Cortex of kidney (tissue), 1 donor: Measurements from ENCODE around the gene NPR1.

ENCODE experiments used
- DNase-seq: peaks from one replicate; lab custom pipeline; 2025; lab: John Stamatoyannopoulos, UW

NPR1 gene

GRCh38 chr1:153727463-153728304 lies 49.2 kb downstream of the NPR1 start, which contains the start of gene INTS3:
INTS3 (plus strand) TSS chr1:153728050; CDS start chr1:153728635, 585 bp downstream.
- DNase-seq: peak; percentile 95

DNA sequence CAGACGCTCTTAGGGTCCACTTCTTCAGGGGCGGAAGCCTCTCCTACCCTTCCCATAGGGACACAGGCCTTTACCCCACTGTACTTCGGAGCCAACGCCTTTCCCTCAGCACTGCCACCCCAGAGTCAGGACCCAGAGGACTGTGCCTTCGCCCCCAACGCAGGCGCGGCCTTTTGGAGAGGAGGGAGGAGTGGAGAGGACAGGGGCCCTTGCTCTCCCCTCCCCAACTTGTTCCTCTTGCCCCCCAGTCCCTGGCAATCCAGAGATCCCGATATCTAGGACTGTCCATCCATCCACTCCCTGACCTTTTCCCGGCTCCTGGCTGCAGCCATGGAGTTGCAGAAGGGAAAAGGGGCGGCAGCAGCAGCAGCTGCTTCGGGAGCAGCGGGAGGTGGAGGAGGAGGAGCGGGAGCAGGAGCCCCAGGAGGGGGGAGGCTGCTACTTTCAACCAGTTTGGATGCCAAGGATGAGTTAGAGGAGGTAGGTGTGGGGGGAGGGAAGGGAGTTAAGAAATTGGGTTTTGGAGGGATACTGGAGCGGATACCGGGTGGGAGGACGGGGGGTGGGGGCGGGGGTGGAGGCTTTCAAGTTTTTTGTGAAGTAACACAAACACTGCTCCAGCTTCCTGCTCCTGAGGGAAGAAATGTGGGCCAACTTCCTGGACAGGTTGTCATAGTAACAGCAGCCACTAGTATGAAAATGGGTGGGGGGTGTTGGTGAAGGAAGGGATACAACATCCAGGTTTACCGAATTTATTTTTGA lies 50.0 kb downstream of the NPR1 start:
- DNase-seq: no peak

DNA sequence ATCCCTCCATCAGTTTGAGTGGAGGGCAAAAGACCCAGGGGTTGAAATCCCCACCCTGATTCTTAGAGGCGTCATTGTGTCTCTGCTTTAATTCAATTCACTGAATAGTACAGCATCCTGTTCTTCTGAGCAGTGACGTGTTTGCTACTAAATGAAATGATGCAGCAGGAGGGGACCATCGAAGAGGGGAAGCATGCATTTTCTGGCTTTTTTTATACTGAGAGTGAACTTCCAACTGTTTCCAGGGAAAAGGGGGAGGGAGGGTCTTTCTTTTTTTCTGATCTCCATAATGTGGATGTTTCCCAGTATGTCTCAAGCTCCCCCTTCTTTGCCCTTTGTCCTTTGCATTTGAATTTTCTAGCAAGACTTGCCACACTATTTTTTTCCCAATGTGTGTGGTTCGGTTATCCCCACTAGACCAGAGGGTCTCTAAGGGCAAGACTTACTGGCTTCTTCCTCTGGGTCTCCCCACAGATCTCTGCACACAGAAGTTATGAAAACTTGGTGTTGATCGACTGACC lies 52.0 kb downstream of the NPR1 start:
- no peak for DNase-seq

DNA sequence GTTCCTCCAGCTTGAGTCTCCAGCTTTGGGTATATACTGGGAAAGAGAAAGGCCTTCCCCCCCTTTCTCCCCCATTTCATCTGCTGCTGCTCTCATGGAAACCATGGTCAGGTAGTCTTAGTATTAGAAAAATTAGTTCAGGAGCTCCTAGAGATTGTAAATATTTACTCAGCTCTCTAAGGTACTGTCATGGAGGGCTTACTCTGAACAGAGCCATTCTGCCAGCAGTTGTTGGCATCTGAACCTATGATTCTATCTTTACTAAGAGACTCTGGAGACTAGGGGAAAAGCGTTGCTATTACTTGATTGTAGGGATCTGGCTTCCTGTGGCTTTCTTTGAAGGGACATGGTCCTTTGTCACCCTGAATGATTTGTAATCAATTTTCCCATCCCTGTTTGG lies 55.5 kb downstream of the NPR1 start:
- no peak for DNase-seq

DNA sequence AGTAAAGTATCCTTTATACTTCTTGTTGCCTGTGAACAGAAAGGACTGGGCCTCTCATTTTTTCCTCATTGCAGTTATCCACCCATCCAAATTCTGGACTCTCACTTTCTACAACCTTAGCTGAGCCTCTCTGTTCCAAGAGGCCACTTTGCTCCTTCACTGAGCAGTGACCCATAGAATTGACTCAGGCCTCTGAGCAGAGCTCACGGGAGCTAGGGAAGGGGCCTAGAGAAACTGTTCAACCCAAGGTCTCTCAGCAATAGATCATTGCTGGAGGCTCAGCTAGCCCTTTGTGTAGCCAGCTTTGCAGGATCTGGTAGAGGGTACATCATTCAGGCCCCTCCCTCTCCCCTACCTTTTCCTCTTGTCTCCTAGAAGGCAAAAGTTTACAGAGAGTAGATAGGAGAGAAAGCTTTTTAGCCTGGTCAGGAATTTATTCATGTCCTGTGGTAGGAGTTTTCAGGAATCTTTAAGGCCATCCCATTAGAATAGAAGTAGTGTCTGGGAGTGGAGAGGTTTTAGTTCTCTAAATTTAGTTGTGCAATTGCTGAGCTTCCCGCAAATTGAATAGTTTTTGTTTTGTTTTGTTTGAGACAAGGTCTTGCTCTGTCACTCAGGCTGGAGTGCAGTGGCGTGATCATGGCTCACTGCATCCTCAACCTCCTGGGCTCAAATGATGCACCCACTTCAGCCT lies 56.1 kb downstream of the NPR1 start:
- DNase-seq: no peak

GRCh38 chr1:153735090-153735420 lies 56.6 kb downstream of the NPR1 start:
- DNase-seq: no peak

- DNase-seq: no peak
These were observed 63.5 kb downstream of the NPR1 start for GRCh38 chr1:153741986-153742385.

- DNase-seq: no peak
These were observed 64.1 kb downstream of the NPR1 start for GRCh38 chr1:153742411-153743142.
